CD14-positive monocyte (primary cell): Measurements from ENCODE around the gene FST. TPM values are rescaled to one million over a fixed set of nuclear protein-coding genes. Genes with fewer than 3 reads are reported as not detected.

Experiments
- DNase-seq, 3 donors: peaks; one replicate each; pipeline ENCODE4 v3.0.0-alpha.2; 2011 to 2022
- H2AFZ ChIP-seq: 2 replicates; pipeline ENCODE4 v1.6.0; 2012; ENCODE audit warnings: mild to moderate bottlenecking, low read depth, low read length, inconsistent platforms; ENCODE audit not compliant: insufficient read depth, poor library complexity, severe bottlenecking
- H3K27ac ChIP-seq, 2 donors: 1 replicate in 1 of 2; 2 replicates in 1 of 2; pipeline ENCODE4 v1.5.1; 2012 to 2013; ENCODE audit warnings: low read length in 2 of 2, control low read depth in 1 of 2, inconsistent platforms in 1 of 2, low read depth in 1 of 2, mild to moderate bottlenecking in 1 of 2
- H3K27me3 ChIP-seq, 2 donors: one replicate each; pipeline versions ENCODE4 v1.6.0 to v1.6.1; 2011 to 2013; ENCODE audit warnings: low read length in 2 of 2; ENCODE audit not compliant: control insufficient read depth in 2 of 2, insufficient read depth in 2 of 2
- H3K36me3 ChIP-seq, 2 donors: replicated peaks in 1 of 2; 1 replicate in 1 of 2; 2 replicates in 1 of 2; pipeline versions ENCODE4 v1.5.1 to v1.6.1; 2012 to 2013; ENCODE audit warnings: low read length in 2 of 2, control low read depth in 1 of 2, inconsistent platforms in 1 of 2, mild to moderate bottlenecking in 1 of 2; ENCODE audit not compliant: insufficient read depth in 2 of 2, control insufficient read depth in 1 of 2
- H3K4me1 ChIP-seq, 2 donors: 1 replicate in 1 of 2; 2 replicates in 1 of 2; pipeline versions ENCODE4 v1.5.1 to v1.6.1; 2012 to 2013; ENCODE audit warnings: low read length in 2 of 2, control low read depth in 1 of 2, inconsistent platforms in 1 of 2, mild to moderate bottlenecking in 1 of 2, moderate library complexity in 1 of 2; ENCODE audit not compliant: insufficient read depth in 2 of 2, control insufficient read depth in 1 of 2
- H3K4me2 ChIP-seq: replicated peaks from 2 replicates; pipeline ENCODE3; 2012; ENCODE audit warnings: low read length, moderate library complexity, mild to moderate bottlenecking; ENCODE audit not compliant: poor library complexity, severe bottlenecking; ENCODE audit errors: extremely low read depth
- H3K4me3 ChIP-seq, 3 experiments: fragments of 200-600 bp in 1 of 3; sonication (generic) in 1 of 3; replicated peaks in 1 of 3; 1 replicate in 2 of 3; 2 replicates in 1 of 3; pipeline ENCODE4 v1.5.1; 2011 to 2013; ENCODE audit warnings: low read length in 3 of 3, mild to moderate bottlenecking in 3 of 3, control low read depth in 2 of 3, low read depth in 2 of 3, inconsistent platforms in 1 of 3, moderate library complexity in 1 of 3
- H3K79me2 ChIP-seq: 2 replicates; pipeline ENCODE4 v1.6.0; 2012; ENCODE audit warnings: mild to moderate bottlenecking, control low read depth, inconsistent platforms, low read length, moderate library complexity; ENCODE audit not compliant: insufficient read depth
- H3K9ac ChIP-seq: 2 replicates; pipeline ENCODE4 v1.6.0; 2017; ENCODE audit warnings: low read length, mild to moderate bottlenecking; ENCODE audit not compliant: insufficient read depth, poor library complexity, severe bottlenecking
- H3K9me3 ChIP-seq, 2 donors: replicated peaks in 1 of 2; 1 replicate in 1 of 2; 2 replicates in 1 of 2; pipeline versions ENCODE4 v1.5.1 to v1.6.1; 2012 to 2013; ENCODE audit warnings: low read length in 2 of 2, control low read depth in 1 of 2; ENCODE audit not compliant: control insufficient read depth in 1 of 2, insufficient read depth in 1 of 2
- H4K20me1 ChIP-seq: 2 replicates; pipeline ENCODE4 v1.6.0; 2012; ENCODE audit warnings: mild to moderate bottlenecking, low read length, control low read depth, moderate library complexity; ENCODE audit not compliant: insufficient read depth
- H3K27ac Mint-ChIP-seq, 7 donors: one replicate each; pipeline ENCODE4 v1.8.0; 2020; ENCODE audit warnings: mild to moderate bottlenecking in 7 of 7, mixed read lengths in 7 of 7, moderate library complexity in 6 of 7, inconsistent platforms in 2 of 7
- H3K27me3 Mint-ChIP-seq, 3 donors: one replicate each; pipeline ENCODE4 v1.8.0; 2021 to 2022; ENCODE audit warnings: low read depth in 3 of 3, mild to moderate bottlenecking in 3 of 3, mixed read lengths in 3 of 3, moderate library complexity in 3 of 3, inconsistent platforms in 1 of 3
- H3K36me3 Mint-ChIP-seq, 2 donors: one replicate each; pipeline ENCODE4 v1.8.0; 2020; ENCODE audit warnings: mixed read lengths in 2 of 2, inconsistent platforms in 1 of 2, mild to moderate bottlenecking in 1 of 2
- H3K4me1 Mint-ChIP-seq: one replicate; pipeline ENCODE4 v1.8.0; 2020; ENCODE audit warnings: mild to moderate bottlenecking, mixed read lengths
- H3K4me3 Mint-ChIP-seq, 2 donors: one replicate each; pipeline ENCODE4 v1.8.0; 2020; ENCODE audit warnings: mild to moderate bottlenecking in 2 of 2, mixed read lengths in 2 of 2, moderate library complexity in 1 of 2
- H3K9me3 Mint-ChIP-seq, 7 donors: one replicate each; pipeline ENCODE4 v1.8.0; 2020 to 2022; ENCODE audit warnings: mixed read lengths in 7 of 7, mild to moderate bottlenecking in 6 of 7, moderate library complexity in 6 of 7, inconsistent platforms in 2 of 7
- CTCF ChIP-seq: fragments of 200-600 bp; IDR thresholded peaks from one replicate; pipeline ENCODE4 v1.8.0; 2022; ENCODE audit warnings: antibody characterized with exemption, mild to moderate bottlenecking
- WGBS: methylation state at CpG from one replicate; pipeline ENCODE4 v1.1.5; 2013; ENCODE audit warnings: missing lambda C conversion rate; ENCODE audit not compliant: insufficient coverage; 5-methylcytosine and 5-hydroxymethylcytosine counted together
- intact Hi-C, 2 donors: fragments of 100-400 bp; cut with micrococcal nuclease; formaldehyde crosslinking; loops; one replicate each; pipeline versions ENCODE4 v1.15.0 to v1.15.1; 2023
- polyA plus RNA-seq, 3 donors: library from polyadenylated mRNA; depleted of rRNA in 1 of 3; unstranded in 2 of 3; stranded (reverse) in 1 of 3; fragments of 300-500 nt in 2 of 3; fragments of >200 nt in 1 of 3; fragmentation: Illumina TruSeq in 2 of 3; gene quantifications; 1 replicate in 2 of 3; 2 replicates in 1 of 3; pipeline ENCODE4 v1.2.3, GENCODE V29; 2012 to 2021

FST gene
- polyA plus RNA-seq, 3 donors, result 0.23 TPM; not detected in 2

DNA sequence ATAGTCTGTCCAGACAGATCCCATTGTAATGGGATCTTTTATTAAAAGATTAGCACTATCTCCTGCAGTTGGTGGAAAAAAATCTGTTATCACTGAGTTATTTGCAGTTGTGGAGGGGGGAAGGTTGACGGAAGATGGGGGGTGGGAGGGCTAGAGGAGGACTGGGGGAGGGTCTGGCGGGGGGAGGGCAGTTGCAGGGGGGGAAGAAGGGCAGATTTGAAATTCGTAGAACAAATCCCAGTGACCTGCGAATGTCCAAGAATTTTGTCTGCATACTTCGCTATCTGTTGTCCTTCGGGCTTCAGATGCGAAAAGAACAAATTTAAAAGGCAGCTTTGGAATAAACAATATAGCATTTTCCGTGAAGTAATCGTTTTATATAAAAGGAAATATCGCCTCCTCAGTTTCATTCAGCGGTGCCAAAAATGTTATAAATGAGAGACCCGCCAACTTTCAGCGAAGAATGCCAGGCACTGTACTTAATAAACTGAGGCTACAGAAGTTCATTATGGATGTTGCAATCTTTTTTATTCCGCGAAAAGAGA, 1.3 kb upstream of the FST start:
- peak overlapping the region; percentile 80 for H2AFZ ChIP-seq
- H4K20me1 ChIP-seq, result no peaks in the 10 kb centered on the region
- intact Hi-C loops, result no loop called here
- no peaks in the 10 kb centered on the region for H3K79me2 ChIP-seq
- peak overlapping the region; percentile 39 for H3K9ac ChIP-seq
- no peak for DNase-seq
- Mint-ChIP-seq H3K36me3 (peaks cover 4 to 9% of the 10 kb centered on the region in 2 donors), H3K27me3 (peaks cover 58 to 78% (median 63%) of the 10 kb centered on the region in 3 donors), H3K9me3 (peaks cover 0 to 13% (median 8%) of the 10 kb centered on the region in 7 donors), H3K4me3 (peak overlapping the region; percentile 94 to 98), H3K4me1 (peaks cover 38% of the 10 kb centered on the region), H3K27ac (peak overlapping the region in 1 of 7 donors; percentile 15)
- H3K4me3 ChIP-seq, result peak overlapping the region; percentile 50 to 83 (median 63)
- 4% methylated on average over 10 of the region's 15 CpGs for WGBS
- H3K27me3 ChIP-seq, result peaks cover 39 to 70% of the 10 kb centered on the region in 2 donors
- H3K4me2 ChIP-seq, result peak overlapping the region; percentile 87
- H3K27ac ChIP-seq, result no peak overlapping the region
- TF ChIP-seq CTCF, result no peak
- peaks cover 33 to 40% of the 10 kb centered on the region in 2 donors for H3K4me1 ChIP-seq
- H3K36me3 ChIP-seq, result no peaks in the 10 kb centered on the region
- H3K9me3 ChIP-seq, result no peaks in the 10 kb centered on the region

DNA sequence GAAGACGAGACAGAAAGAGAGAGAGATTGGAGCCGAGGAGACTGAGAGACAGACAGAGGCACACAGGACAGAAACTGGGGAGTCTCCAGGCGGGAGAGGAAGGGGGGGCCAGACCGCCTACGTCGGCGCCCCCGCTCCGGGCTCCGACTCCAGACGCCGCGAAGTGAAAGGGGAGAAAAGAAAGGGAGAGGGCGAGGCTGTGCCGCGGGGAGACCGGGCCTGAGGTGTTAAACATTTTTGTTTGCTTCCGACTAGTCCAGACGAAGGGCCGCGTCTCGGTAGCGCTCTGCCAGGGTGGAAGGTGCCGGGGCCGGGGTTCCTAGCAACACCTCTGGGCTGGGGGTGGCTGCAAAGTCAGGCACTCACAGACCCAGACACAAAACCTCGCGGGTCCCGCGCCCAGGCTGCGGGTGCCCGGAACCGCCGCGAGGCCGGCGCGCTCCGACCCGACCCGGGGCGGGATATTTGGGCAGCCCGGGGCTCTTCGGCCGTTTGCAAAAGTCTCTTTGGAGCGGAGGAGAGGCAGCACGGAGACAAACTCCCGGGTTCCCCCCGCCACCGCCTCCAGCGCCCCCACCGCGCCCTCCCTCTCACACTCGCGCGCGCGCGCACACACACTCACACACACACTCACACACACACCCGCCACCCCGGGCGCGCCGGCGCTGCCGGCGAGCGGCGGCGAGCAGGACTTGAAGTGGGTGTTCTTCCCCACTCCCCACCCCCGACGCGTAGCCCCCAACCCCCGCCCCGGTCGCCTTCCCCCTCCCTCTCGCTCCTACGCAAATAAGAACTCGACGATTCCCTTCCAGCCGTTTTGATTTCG, 626 bp upstream of the FST start:
- Histone ChIP-seq H4K20me1 (no peaks in the 10 kb centered on the region), H3K4me2 (peak overlapping the region; percentile 87), H3K79me2 (no peaks in the 10 kb centered on the region), H3K4me1 (peaks cover 33 to 40% of the 10 kb centered on the region in 2 donors), H3K27ac (no peak overlapping the region), H3K9ac (peak overlapping the region; percentile 39), H2AFZ (peak overlapping the region; percentile 80), H3K36me3 (no peaks in the 10 kb centered on the region), H3K27me3 (peaks cover 39 to 72% of the 10 kb centered on the region in 2 donors), H3K4me3 (peak overlapping the region; percentile 50 to 83 (median 63)), H3K9me3 (no peaks in the 10 kb centered on the region)
- WGBS, result under 1% methylated on average over 47 of the region's 81 CpGs
- no peak for TF ChIP-seq CTCF
- Mint-ChIP-seq H3K4me1 (peaks cover 38% of the 10 kb centered on the region), H3K36me3 (peaks cover 4 to 9% of the 10 kb centered on the region in 2 donors), H3K4me3 (peak overlapping the region; percentile 94 to 98), H3K27ac (peak overlapping the region in 1 of 7 donors; percentile 15), H3K9me3 (peaks cover 0 to 13% (median 8%) of the 10 kb centered on the region in 7 donors), H3K27me3 (peaks cover 59 to 78% (median 64%) of the 10 kb centered on the region in 3 donors)
- intact Hi-C loops, result no loop called here
- DNase-seq, result no peak
